Esophagus muscularis mucosa (tissue), 4 donors: Measurements from ENCODE around the gene PCNX3. TPM values are rescaled to one million over a fixed set of nuclear protein-coding genes. Genes with fewer than 3 reads are reported as not detected.
"Not testable (repeated sequence)": the region's sequence is repeated elsewhere in the genome, so short reads cannot be mapped to it uniquely, and the experiment has no call there.

Experiments used
- DNase-seq: peaks from one replicate; pipeline ENCODE4 v3.0.0-alpha.2; 2017; ENCODE audit errors: extremely low spot score
- H3K27ac ChIP-seq, 4 donors: fragments of 200-600 bp; sonication (generic); replicated peaks in 1 of 4; 1 replicate in 3 of 4; 2 replicates in 1 of 4; pipeline ENCODE4 v1.5.1; 2016 to 2019; ENCODE audit warnings: mild to moderate bottlenecking in 1 of 4
- H3K27me3 ChIP-seq, 4 donors: fragments of 200-600 bp; sonication (generic); one replicate each; pipeline versions ENCODE4 v1.5.1 to v1.6.0; 2016 to 2019
- H3K36me3 ChIP-seq, 4 donors: fragments of 200-600 bp; sonication (generic); one replicate each; pipeline ENCODE4 v1.5.1; 2016 to 2019
- H3K4me1 ChIP-seq, 4 donors: fragments of 200-600 bp; sonication (generic); one replicate each; pipeline ENCODE4 v1.5.1; 2016 to 2019
- H3K4me3 ChIP-seq, 4 donors: fragments of 200-600 bp; sonication (generic); 1 replicate in 2 of 4; 2 replicates in 2 of 4; pipeline ENCODE4 v1.5.1; 2016 to 2019; ENCODE audit warnings: mild to moderate bottlenecking in 4 of 4, moderate library complexity in 1 of 4
- H3K9me3 ChIP-seq, 4 donors: fragments of 200-600 bp; sonication (generic); 1 replicate in 3 of 4; 2 replicates in 1 of 4; pipeline ENCODE4 v1.5.1; 2016 to 2019
- EP300 ChIP-seq: sonication (generic); formaldehyde crosslinking; IDR thresholded peaks from one replicate; pipeline ENCODE4 v1.6.1; 2017; ENCODE audit warnings: antibody characterized with exemption
- POLR2A ChIP-seq: fragments of 450-650 bp; IDR thresholded peaks from one replicate; pipeline ENCODE4 v1.6.1; 2017; ENCODE audit warnings: antibody characterized with exemption, moderate library complexity, mild to moderate bottlenecking, low read depth
- POLR2AphosphoS5 ChIP-seq, 2 donors: sonication (generic); formaldehyde crosslinking; IDR thresholded peaks; one replicate each; pipeline ENCODE4 v1.6.1; 2017; ENCODE audit warnings: antibody characterized with exemption in 2 of 2
- WGBS: methylation state at CpG from one replicate; pipeline ENCODE4 v1.1.5; 2018; 5-methylcytosine and 5-hydroxymethylcytosine counted together
- intact Hi-C: fragments of 100-400 bp; cut with DNase I; formaldehyde crosslinking; loops from one replicate; pipeline ENCODE4 v1.15.1; 2023
- total RNA-seq, 4 donors: library from RNA; depleted of rRNA; stranded (reverse); fragments of >200 nt; gene quantifications; one replicate each; pipeline versions ENCODE4 v1.1.0 to v1.2.1, GENCODE V29; 2016
- TF ChIP-seq, protein P1 (sequence below), 3 experiments: fragments of 200-600 bp in 2 of 3; fragments of 450-650 bp in 1 of 3; sonication (generic) in 2 of 3; IDR thresholded peaks; one replicate each; pipeline ENCODE4 v1.5.1; 2017 to 2019; ENCODE audit warnings: antibody characterized with exemption in 3 of 3, mild to moderate bottlenecking in 2 of 3, moderate library complexity in 1 of 3

PCNX3 gene
- total RNA-seq, 4 donors from 2014 or later: 21.4 to 43.1 (median 27.1) TPM

DNA sequence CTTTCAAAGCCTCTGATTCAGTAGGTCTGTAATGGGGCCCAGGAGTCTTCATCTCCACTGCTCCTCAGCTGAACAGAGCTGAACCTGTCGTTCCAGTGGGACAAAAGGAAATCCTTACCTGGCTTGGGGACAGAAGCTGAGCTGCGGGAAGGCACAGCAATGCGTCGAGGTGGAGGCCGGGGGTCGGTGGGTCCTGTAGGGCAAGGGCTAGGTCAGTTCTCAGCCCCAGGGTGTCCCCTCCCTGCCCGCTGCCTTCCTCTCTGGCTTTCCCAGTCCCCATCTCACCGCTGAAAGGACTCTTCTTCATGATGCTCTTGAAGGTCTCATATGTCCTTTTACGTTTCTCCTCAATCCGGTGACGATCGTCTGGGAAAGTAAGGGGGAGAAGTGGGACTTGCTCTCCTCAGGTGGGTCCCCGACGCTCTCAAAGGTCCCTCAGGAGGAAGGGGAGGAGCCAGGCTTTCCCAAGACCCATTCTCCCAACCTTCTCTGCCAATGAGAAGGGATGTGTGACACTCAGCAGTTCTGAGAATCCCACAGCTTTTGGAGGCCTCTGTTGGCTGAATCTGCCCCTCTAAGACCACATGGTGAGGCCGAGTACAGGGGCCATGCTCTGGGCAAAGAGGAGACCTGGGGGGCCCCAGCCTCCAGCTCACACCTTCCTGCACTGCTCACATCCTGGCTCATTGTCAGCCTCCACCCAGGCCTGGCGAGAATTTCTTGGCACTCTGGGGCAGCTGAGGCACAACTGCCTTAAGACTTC is 40.2 kb downstream of the PCNX3 start:
- H3K36me3 ChIP-seq: peaks cover 66 to 80% (median 74%) of the 10 kb centered on the region in 4 donors

DNA sequence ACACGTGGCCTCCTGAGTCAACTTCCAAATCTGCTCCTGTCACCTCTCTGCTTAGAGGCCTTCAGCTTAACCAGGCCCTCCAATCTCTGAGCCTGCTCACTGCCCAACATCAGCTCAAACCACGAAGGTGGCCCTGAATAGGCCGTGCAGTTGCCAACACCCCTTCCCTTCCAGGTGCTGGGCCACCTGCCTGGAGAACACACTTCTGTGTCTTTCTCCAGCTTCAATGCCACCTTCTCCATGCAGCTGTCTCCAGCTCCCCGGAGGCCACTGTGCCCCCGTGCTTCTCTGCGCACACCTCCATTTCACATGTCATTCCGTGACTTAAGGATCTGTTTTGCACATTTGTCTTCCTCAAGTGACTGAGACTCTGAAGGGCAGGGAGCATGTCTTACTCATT is 41.9 kb downstream of the PCNX3 start:
- TF ChIP-seq EP300 (no peak), POLR2AphosphoS5 (IDR thresholded peaks at IDR 0.05) (no peak), POLR2A (no peak)
- TF ChIP-seq, protein P1, sequence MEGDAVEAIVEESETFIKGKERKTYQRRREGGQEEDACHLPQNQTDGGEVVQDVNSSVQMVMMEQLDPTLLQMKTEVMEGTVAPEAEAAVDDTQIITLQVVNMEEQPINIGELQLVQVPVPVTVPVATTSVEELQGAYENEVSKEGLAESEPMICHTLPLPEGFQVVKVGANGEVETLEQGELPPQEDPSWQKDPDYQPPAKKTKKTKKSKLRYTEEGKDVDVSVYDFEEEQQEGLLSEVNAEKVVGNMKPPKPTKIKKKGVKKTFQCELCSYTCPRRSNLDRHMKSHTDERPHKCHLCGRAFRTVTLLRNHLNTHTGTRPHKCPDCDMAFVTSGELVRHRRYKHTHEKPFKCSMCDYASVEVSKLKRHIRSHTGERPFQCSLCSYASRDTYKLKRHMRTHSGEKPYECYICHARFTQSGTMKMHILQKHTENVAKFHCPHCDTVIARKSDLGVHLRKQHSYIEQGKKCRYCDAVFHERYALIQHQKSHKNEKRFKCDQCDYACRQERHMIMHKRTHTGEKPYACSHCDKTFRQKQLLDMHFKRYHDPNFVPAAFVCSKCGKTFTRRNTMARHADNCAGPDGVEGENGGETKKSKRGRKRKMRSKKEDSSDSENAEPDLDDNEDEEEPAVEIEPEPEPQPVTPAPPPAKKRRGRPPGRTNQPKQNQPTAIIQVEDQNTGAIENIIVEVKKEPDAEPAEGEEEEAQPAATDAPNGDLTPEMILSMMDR (IDR thresholded peaks at IDR 0.05): no peak
- 88% methylated on average over 7 of the region's 7 CpGs for WGBS
- peaks cover 48 to 63% (median 54%) of the 10 kb centered on the region in 4 donors for H3K4me1 ChIP-seq
- intact Hi-C loops: no loop called here
- no peaks in the 10 kb centered on the region for H3K9me3 ChIP-seq
- DNase-seq: no peak
- no peaks in the 10 kb centered on the region for H3K27me3 ChIP-seq
- peaks cover 73 to 84% (median 83%) of the 10 kb centered on the region in 4 donors for H3K36me3 ChIP-seq
- no peak overlapping the region for H3K4me3 ChIP-seq
- H3K27ac ChIP-seq: no peak overlapping the region

More for the DNA sequence above, 40.2 kb downstream of the PCNX3 start:
- H3K4me3 ChIP-seq: no peak overlapping the region
- no peaks in the 10 kb centered on the region for H3K9me3 ChIP-seq
- peak overlapping the region in 1 of 4 donors; percentile 37 for H3K27ac ChIP-seq
- H3K27me3 ChIP-seq: no peaks in the 10 kb centered on the region
- H3K4me1 ChIP-seq: peaks cover 49 to 63% (median 56%) of the 10 kb centered on the region in 4 donors
- intact Hi-C loops: no loop called here
- 89% methylated on average over 16 of the region's 16 CpGs for WGBS
- TF ChIP-seq EP300: no peak
- no peak for TF ChIP-seq POLR2AphosphoS5 (IDR thresholded peaks at IDR 0.05)
- no peak for TF ChIP-seq POLR2A
- TF ChIP-seq, protein P1 (IDR thresholded peaks at IDR 0.05): no peak
- no peak for DNase-seq

DNA sequence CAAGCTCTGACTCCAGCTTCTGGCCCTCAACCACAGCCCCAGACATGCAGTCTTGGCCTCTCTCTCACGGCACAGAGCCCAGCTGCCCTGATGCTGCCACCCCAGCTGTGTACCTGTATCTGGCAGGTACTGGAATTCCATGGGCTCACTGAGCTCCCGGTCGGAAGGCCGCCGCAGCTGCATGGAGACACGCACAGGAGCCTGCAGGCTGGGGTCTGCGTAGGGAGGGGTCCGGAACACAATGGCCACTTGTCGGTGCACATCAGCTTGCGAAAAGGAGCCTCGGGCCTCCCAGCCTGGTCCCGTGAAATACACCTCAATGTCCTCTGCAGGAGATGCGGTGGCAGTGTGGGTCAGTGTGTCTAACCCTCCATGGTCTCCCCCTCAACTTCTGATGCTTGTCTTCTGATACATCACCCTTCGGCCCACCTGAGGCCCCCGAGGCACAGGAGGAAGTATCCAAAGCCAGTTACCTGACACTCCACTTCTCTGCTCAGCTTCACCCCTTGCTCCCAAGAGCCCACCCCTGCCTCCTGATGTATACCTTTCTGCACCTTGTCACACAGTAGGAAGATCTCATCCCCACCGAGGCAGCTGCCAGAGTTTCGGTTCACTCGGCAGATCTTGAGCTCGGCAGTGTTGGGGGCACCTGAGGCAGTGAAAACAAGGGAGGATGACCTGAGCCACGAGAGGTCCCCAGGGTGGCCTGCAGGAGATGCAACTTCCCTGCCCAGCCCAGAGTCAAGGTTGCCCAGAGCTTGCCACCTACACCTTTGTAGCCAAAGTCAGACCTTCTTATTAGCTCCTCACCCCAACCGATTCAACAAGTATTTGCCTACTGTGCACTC is 42.8 kb downstream of the PCNX3 start:
- Histone ChIP-seq H3K27ac (no peak overlapping the region), H3K36me3 (peaks cover 73 to 84% (median 83%) of the 10 kb centered on the region in 4 donors), H3K9me3 (no peaks in the 10 kb centered on the region), H3K27me3 (no peaks in the 10 kb centered on the region), H3K4me1 (peaks cover 43 to 57% (median 47%) of the 10 kb centered on the region in 4 donors), H3K4me3 (no peak overlapping the region)
- WGBS: 82% methylated on average over 14 of the region's 21 CpGs
- intact Hi-C loops: no loop called here
- TF ChIP-seq POLR2A: no peak
- no peak for DNase-seq

DNA sequence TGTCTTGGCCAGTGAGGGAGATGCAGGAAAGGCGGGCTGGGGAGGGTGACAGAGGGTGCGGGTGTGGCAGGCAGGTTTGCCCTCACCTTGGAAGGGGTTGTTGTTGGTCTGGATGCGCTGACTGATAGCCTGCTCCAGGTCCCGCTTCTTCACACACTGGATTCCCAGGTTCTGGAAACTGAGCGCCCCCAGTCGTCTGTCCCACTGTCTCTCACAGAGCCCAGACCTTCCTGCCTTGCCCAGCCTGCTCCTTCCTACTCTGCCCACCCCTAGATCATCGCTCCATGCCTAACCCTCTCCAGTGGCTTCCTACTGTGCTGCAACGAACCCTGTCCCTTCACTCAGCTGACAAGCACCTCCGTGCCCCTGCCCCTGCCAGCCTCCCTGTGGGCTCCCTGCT is 44.5 kb downstream of the PCNX3 start:
- H3K4me1 ChIP-seq: peaks cover 38 to 54% (median 45%) of the 10 kb centered on the region in 4 donors
- no peaks in the 10 kb centered on the region for H3K27me3 ChIP-seq
- TF ChIP-seq POLR2AphosphoS5 (IDR thresholded peaks at IDR 0.05): no peak
- TF ChIP-seq EP300: no peak
- TF ChIP-seq, protein P1 (IDR thresholded peaks at IDR 0.05): no peak
- no peak for TF ChIP-seq POLR2A
- H3K4me3 ChIP-seq: no peak overlapping the region
- intact Hi-C loops: no loop called here
- H3K9me3 ChIP-seq: no peaks in the 10 kb centered on the region
- no peak for DNase-seq
- 91% methylated on average over 9 of the region's 9 CpGs for WGBS
- peaks cover 63 to 69% (median 68%) of the 10 kb centered on the region in 4 donors for H3K36me3 ChIP-seq
- H3K27ac ChIP-seq: peak overlapping the region in 3 of 4 donors; percentile 40 to 98 (median 96)

DNA sequence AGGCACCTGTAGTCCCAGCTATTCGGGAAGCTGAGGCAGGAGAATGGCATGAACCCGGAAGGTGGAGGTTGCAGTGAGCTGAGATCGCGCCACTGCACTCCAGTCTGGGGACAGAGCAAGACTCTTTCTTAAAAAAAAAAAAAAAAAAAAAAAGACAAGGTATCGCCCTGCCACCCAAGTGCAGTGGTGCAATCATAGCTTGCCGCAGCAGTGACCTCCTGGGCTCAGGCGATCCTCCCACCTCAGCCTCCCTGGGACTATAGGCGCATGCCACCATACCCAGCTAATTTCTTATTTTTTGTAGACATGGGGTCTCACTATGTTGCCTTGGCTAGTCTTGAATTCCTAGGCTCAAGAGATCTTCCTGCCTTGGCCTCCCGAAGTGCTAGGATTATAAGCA is 45.3 kb downstream of the PCNX3 start:
- Histone ChIP-seq H3K4me3 (peak overlapping the region in 2 of 4 donors; percentile 85 to 86), H3K36me3 (peaks cover 54 to 61% (median 59%) of the 10 kb centered on the region in 4 donors), H3K27ac (peak overlapping the region; percentile 94 to 98 (median 96)), H3K4me1 (peaks cover 37 to 53% (median 43%) of the 10 kb centered on the region in 4 donors)
- DNase-seq, intact Hi-C loops, H3K27me3 ChIP-seq, H3K9me3 ChIP-seq: not testable (repeated sequence)
- 88% methylated on average over 9 of the region's 9 CpGs for WGBS
